ENCODE data around the gene ALKBH1. TPM values are rescaled to one million over a fixed set of nuclear protein-coding genes. Genes with fewer than 3 reads are reported as not detected.
A peak's percentile ranks its signal among the peaks of the same experiment; 100 is the strongest.
"Not testable (repeated sequence)": the region's sequence is repeated elsewhere in the genome, so short reads cannot be mapped to it uniquely, and the experiment has no call there.

The ALKBH1 gene
- total and polyA plus RNA-seq, 9 of the 15 experiments (the other 6 are each of a cell fraction or from before 2014, with no cell fraction given), result 5.3 to 19.4 (median 10.7) TPM

GRCh38 chr14:77747425-77747824 lies 39.6 kb upstream of the ALKBH1 start:
- peaks cover 65% of the 10 kb centered on the region for H3K36me3 ChIP-seq (ENCODE audit: control insufficient read depth, insufficient read depth, low read length)
- H3K79me2 ChIP-seq (ENCODE audit: control insufficient read depth, insufficient read depth, low read length); CTCF ChIA-PET (ENCODE audit: low intra/inter-chr PET ratio): not testable (repeated sequence)

GRCh38 chr14:77746064-77746702 lies 38.4 kb upstream of the ALKBH1 start:
- no TSS peak for BruUV-seq (replicated peaks)
- no peak overlapping the region for H3K4me2 ChIP-seq (ENCODE audit: insufficient read depth, low read length)
- in situ Hi-C loops (cut with MboI), result no loop called here
- peaks cover 5% of the 10 kb centered on the region; the same call in 2 of the 3 replicates for H3K79me2 ChIP-seq (ENCODE audit: control insufficient read depth, insufficient read depth, low read length)
- POLR2A ChIA-PET, result interaction anchor here (0.8 kb wide), 1 partner anchor 8 kb away, joined by 3 read pairs; no protein-coding TSS in a partner anchor
- TF ChIP-seq EGR1 (conservative IDR thresholded peaks at IDR 0.05), result no peak
- TF ChIP-seq NFYB (IDR thresholded peaks at IDR 0.05; ENCODE audit: extremely low read depth, insufficient read length), result no peak
- no peak for DNase-seq (ENCODE audit: extremely low read depth in 1 of 4, low spot score in 3 of 4)
- no peak for ATAC-seq
- 90% methylated on average over 3 of the region's 4 CpGs for WGBS (ENCODE audit: insufficient coverage, low coverage, missing lambda C conversion rate)
- no peaks in the 10 kb centered on the region for H3K9me1 ChIP-seq (ENCODE audit: control insufficient read depth, insufficient read depth, low read length)
- no peak overlapping the region for H2AFZ ChIP-seq (ENCODE audit: low read depth, low read length)
- no peaks in the 10 kb centered on the region for H3K9me3 ChIP-seq (replicated peaks; ENCODE audit: control insufficient read depth, insufficient read depth, low read depth, low read length)
- H4K20me1 ChIP-seq (replicated peaks; ENCODE audit: control insufficient read depth, insufficient read depth, low read length), result no peaks in the 10 kb centered on the region
- CTCF ChIA-PET (ENCODE audit: low intra/inter-chr PET ratio), result no interaction called here
- no peaks in the 10 kb centered on the region for H3K4me1 ChIP-seq (replicated peaks in 1 of 2; ENCODE audit: control insufficient read depth in 2 of 2, insufficient read depth in 2 of 2, low read length in 2 of 2)
- no peak overlapping the region for H3K9ac ChIP-seq (ENCODE audit: insufficient read depth in 1 of 2, low read depth in 2 of 2, low read length in 2 of 2)
- no peak for FAIRE-seq
- H3K36me3 ChIP-seq (ENCODE audit: control insufficient read depth, insufficient read depth, low read length), result peaks cover 61% of the 10 kb centered on the region
- H3K27me3 ChIP-seq (ENCODE audit: control insufficient read depth in 2 of 2, insufficient read depth in 2 of 2, low read length in 2 of 2), result no peaks in the 10 kb centered on the region
- intact Hi-C loops (cut with micrococcal nuclease), result no loop called here
- H3K27ac ChIP-seq (ENCODE audit: extremely low read depth, low read depth, low read length), result no peak overlapping the region
- no peak overlapping the region for H3K4me3 ChIP-seq

More at GRCh38 chr14:77747425-77747824, 39.6 kb upstream of the ALKBH1 start:
- DNase-seq (ENCODE audit: extremely low read depth in 1 of 4, low spot score in 3 of 4); H3K27me3 ChIP-seq (ENCODE audit: control insufficient read depth in 2 of 2, insufficient read depth in 2 of 2, low read length in 2 of 2); H3K27ac ChIP-seq (ENCODE audit: extremely low read depth, low read depth, low read length); FAIRE-seq; H2AFZ ChIP-seq (ENCODE audit: low read depth, low read length); in situ Hi-C loops (cut with MboI); H3K4me1 ChIP-seq (replicated peaks in 1 of 2; ENCODE audit: control insufficient read depth in 2 of 2, insufficient read depth in 2 of 2, low read length in 2 of 2); H4K20me1 ChIP-seq (replicated peaks; ENCODE audit: control insufficient read depth, insufficient read depth, low read length); H3K4me2 ChIP-seq (ENCODE audit: insufficient read depth, low read length); H3K9me1 ChIP-seq (ENCODE audit: control insufficient read depth, insufficient read depth, low read length); POLR2A ChIA-PET; H3K4me3 ChIP-seq; H3K9ac ChIP-seq (ENCODE audit: insufficient read depth in 1 of 2, low read depth in 2 of 2, low read length in 2 of 2); intact Hi-C loops (cut with micrococcal nuclease); BruUV-seq (replicated peaks); ATAC-seq; H3K9me3 ChIP-seq (replicated peaks; ENCODE audit: control insufficient read depth, insufficient read depth, low read depth, low read length): not testable (repeated sequence)
- no CpG with 5 or more reads among the region's 33 CpGs for WGBS (ENCODE audit: insufficient coverage, low coverage, missing lambda C conversion rate)
- TF ChIP-seq RBFOX2 (IDR thresholded peaks at IDR 0.05; ENCODE audit: low read depth, low read length), result 0 out of 2 replicates have a peak, but pooled peaks have one; percentile 29
- 0 out of 2 replicates have a peak, but pooled peaks have one; percentile 19 for TF ChIP-seq POLR2G (IDR thresholded peaks at IDR 0.05; ENCODE audit: low read depth, low read length)

All from K562 (cell line).